C4-2B (cell line): ENCODE results near the gene TSG101.

ENCODE experiments used
- ZFX ChIP-seq: fragments of 450-650 bp; IDR thresholded peaks from 2 replicates; pipeline ENCODE4 v1.6.1; 2017
- TF ChIP-seq, protein P1 (sequence below): fragments of 450-650 bp; conservative IDR thresholded peaks from 2 replicates; pipeline ENCODE4 v1.5.1; 2017; ENCODE audit warnings: mild to moderate bottlenecking

- TF ChIP-seq, protein P1, sequence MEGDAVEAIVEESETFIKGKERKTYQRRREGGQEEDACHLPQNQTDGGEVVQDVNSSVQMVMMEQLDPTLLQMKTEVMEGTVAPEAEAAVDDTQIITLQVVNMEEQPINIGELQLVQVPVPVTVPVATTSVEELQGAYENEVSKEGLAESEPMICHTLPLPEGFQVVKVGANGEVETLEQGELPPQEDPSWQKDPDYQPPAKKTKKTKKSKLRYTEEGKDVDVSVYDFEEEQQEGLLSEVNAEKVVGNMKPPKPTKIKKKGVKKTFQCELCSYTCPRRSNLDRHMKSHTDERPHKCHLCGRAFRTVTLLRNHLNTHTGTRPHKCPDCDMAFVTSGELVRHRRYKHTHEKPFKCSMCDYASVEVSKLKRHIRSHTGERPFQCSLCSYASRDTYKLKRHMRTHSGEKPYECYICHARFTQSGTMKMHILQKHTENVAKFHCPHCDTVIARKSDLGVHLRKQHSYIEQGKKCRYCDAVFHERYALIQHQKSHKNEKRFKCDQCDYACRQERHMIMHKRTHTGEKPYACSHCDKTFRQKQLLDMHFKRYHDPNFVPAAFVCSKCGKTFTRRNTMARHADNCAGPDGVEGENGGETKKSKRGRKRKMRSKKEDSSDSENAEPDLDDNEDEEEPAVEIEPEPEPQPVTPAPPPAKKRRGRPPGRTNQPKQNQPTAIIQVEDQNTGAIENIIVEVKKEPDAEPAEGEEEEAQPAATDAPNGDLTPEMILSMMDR = no peak
- TF ChIP-seq ZFX = no peak
Measured at GRCh38 chr11:18468059-18468458, 58.7 kb downstream of the TSG101 start.
